K562 (cell line): ENCODE measurements around the gene MYO1B. TPM values are rescaled to one million over a fixed set of nuclear protein-coding genes. Genes with fewer than 3 reads are reported as not detected.

Experiments
- ATAC-seq: fragments of 200-7000 bp; cut with Tn5 transposase; 3 replicates; pipeline ENCODE4 v1.9.1; 2020; ENCODE audit warnings: moderate library complexity
- BruUV-seq: library from RNA; stranded (reverse); fragments of 400-500 nt; replicated peaks from 2 replicates; lab custom pipeline; 2021; lab: Mats Ljungman, UMichigan
- CTCF ChIA-PET: fragments of 300-600 bp; formaldehyde crosslinking; extraction: SDS; loops from one replicate; lab custom pipeline; 2021; ENCODE audit warnings: low intra/inter-chr PET ratio; lab: Yijun Ruan, JAX
- POLR2A ChIA-PET: fragments of 300-600, 350-650 bp; sonication (Branson Sonifier 250); formaldehyde crosslinking; extraction: SDS; loops from one replicate; lab custom pipeline; 2021; ENCODE audit warnings: antibody characterized with exemption, inconsistent platforms; lab: Yijun Ruan, JAX
- DNase-seq, 4 experiments: peaks; one replicate each; pipeline versions ENCODE4 v3.0.0 to v3.0.0-alpha.2; 2011 to 2018; ENCODE audit warnings: low spot score in 3 of 4, mixed read lengths in 3 of 4; ENCODE audit errors: extremely low read depth in 1 of 4
- FAIRE-seq: peaks from 2 replicates; lab custom pipeline; 2011; peaks lifted over from hg19 to GRCh38; lab: Jason Lieb, UNC
- H2AFZ ChIP-seq: 2 replicates; pipeline ENCODE4 v1.6.0; 2011; ENCODE audit warnings: low read depth, low read length, control low read depth, inconsistent platforms
- H3K27ac ChIP-seq: fragments of 200-600 bp; 3 replicates; pipeline ENCODE4 v1.8.0; 2011; ENCODE audit warnings: low read depth, mild to moderate bottlenecking, control low read depth, inconsistent platforms, low read length, moderate library complexity, mixed read lengths; ENCODE audit errors: extremely low read depth
- H3K27me3 ChIP-seq, 2 experiments: fragments of 300-600 bp in 1 of 2; 2 replicates in 1 of 2; 3 replicates in 1 of 2; pipeline versions ENCODE4 v1.6.0 to v1.8.0; 2011; ENCODE audit warnings: inconsistent platforms in 2 of 2, low read length in 2 of 2, mild to moderate bottlenecking in 1 of 2, mixed read lengths in 1 of 2, moderate library complexity in 1 of 2; ENCODE audit not compliant: control insufficient read depth in 2 of 2, insufficient read depth in 2 of 2
- H3K36me3 ChIP-seq: fragments of 300-600 bp; 3 replicates; pipeline ENCODE4 v1.8.0; 2011; ENCODE audit warnings: mild to moderate bottlenecking, low read length, inconsistent platforms; ENCODE audit not compliant: control insufficient read depth, insufficient read depth
- H3K4me1 ChIP-seq, 2 experiments: fragments of 200-600 bp in 1 of 2; replicated peaks in 1 of 2; 2 replicates in 1 of 2; 3 replicates in 1 of 2; pipeline versions ENCODE4 v1.5.1 to v1.8.0; 2011; ENCODE audit warnings: inconsistent platforms in 2 of 2, low read length in 2 of 2, mild to moderate bottlenecking in 1 of 2, mixed read lengths in 1 of 2, moderate library complexity in 1 of 2; ENCODE audit not compliant: control insufficient read depth in 2 of 2, insufficient read depth in 2 of 2
- H3K4me2 ChIP-seq: 2 replicates; pipeline ENCODE4 v1.6.1; 2011; ENCODE audit warnings: low read length, control low read depth, inconsistent platforms, mixed read lengths; ENCODE audit not compliant: insufficient read depth
- H3K4me3 ChIP-seq: fragments of 200-600 bp; sonication (generic), shearing (Covaris generic); 2 replicates; pipeline ENCODE4 v1.5.1; 2016; ENCODE audit warnings: control low read depth, inconsistent platforms
- H3K79me2 ChIP-seq: fragments of 200-600 bp; 3 replicates; pipeline ENCODE4 v1.8.0; 2011; ENCODE audit warnings: low read length, inconsistent platforms; ENCODE audit not compliant: control insufficient read depth, insufficient read depth
- H3K9ac ChIP-seq, 2 experiments: 2 replicates each; pipeline versions ENCODE4 v1.6.0 to v1.6.1; 2011; ENCODE audit warnings: low read depth in 2 of 2, low read length in 2 of 2, control low read depth in 1 of 2, inconsistent platforms in 1 of 2, mild to moderate bottlenecking in 1 of 2, mixed read lengths in 1 of 2; ENCODE audit not compliant: insufficient read depth in 1 of 2
- H3K9me1 ChIP-seq: one replicate; pipeline ENCODE4 v1.6.0; 2011; ENCODE audit warnings: inconsistent platforms, mild to moderate bottlenecking, low read length, moderate library complexity; ENCODE audit not compliant: control insufficient read depth, insufficient read depth
- H3K9me3 ChIP-seq: replicated peaks from 2 replicates; pipeline ENCODE4 v1.5.1; 2011; ENCODE audit warnings: low read depth, low read length, inconsistent platforms; ENCODE audit not compliant: control insufficient read depth, insufficient read depth
- H4K20me1 ChIP-seq: replicated peaks from 2 replicates; pipeline ENCODE4 v1.6.1; 2011; ENCODE audit warnings: low read length, inconsistent platforms, mixed read lengths; ENCODE audit not compliant: control insufficient read depth, insufficient read depth
- BCOR ChIP-seq: fragments of 450-650 bp; IDR thresholded peaks from 2 replicates; pipeline ENCODE4 v1.6.1; 2016
- FOSL1 ChIP-seq: fragments of 200-800 bp; sonication (Bioruptor generic); conservative IDR thresholded peaks from 2 replicates; pipeline ENCODE4 v1.6.1; 2016; ENCODE audit warnings: missing genetic modification characterization, missing compliant biosample characterization
- PHTF2 ChIP-seq: fragments of 250-450 bp; sonication (Bioruptor Pico); IDR thresholded peaks from 2 replicates; pipeline ENCODE4 v1.5.0; 2021; ENCODE audit warnings: mild to moderate bottlenecking
- POLR2B ChIP-seq: fragments of 450-650 bp; IDR thresholded peaks from 2 replicates; pipeline ENCODE4 v1.6.1; 2018; ENCODE audit warnings: low read depth; ENCODE audit not compliant: partially characterized antibody
- RAD21 ChIP-seq, 2 experiments: fragments of 250-450 bp in 1 of 2; fragments of 450-650 bp in 1 of 2; sonication (Bioruptor Pico) in 1 of 2; formaldehyde crosslinking in 1 of 2; IDR thresholded peaks in 1 of 2; conservative IDR thresholded peaks in 1 of 2; 2 replicates each; pipeline versions ENCODE4 v1.4.0 to v1.8.0; 2020 to 2022; ENCODE audit warnings: mild to moderate bottlenecking in 2 of 2, moderate library complexity in 1 of 2
- RHOXF2B ChIP-seq: fragments of 250-450 bp; sonication (Bioruptor Pico); conservative IDR thresholded peaks from 2 replicates; pipeline ENCODE4 v1.5.1; 2021
- SETDB1 ChIP-seq: IDR thresholded peaks from one replicate; pipeline ENCODE4 v1.6.1; 2012; ENCODE audit warnings: low read length, control low read depth, inconsistent platforms
- SP1 ChIP-seq: sonication (generic); formaldehyde crosslinking; IDR thresholded peaks from 2 replicates; pipeline ENCODE4 v1.8.1; 2022; ENCODE audit warnings: mild to moderate bottlenecking, missing genetic modification reagents
- TCF3 ChIP-seq: sonication (generic); formaldehyde crosslinking; IDR thresholded peaks from 2 replicates; pipeline ENCODE4 v1.4.0; 2020; ENCODE audit warnings: mild to moderate bottlenecking, missing genetic modification reagents
- TFAP4 ChIP-seq: sonication (generic); formaldehyde crosslinking; IDR thresholded peaks from 2 replicates; pipeline ENCODE4 v1.8.0; 2022; ENCODE audit warnings: missing genetic modification reagents, mild to moderate bottlenecking, moderate library complexity, borderline replicate concordance
- ZNF561 ChIP-seq: fragments of 450-650 bp; formaldehyde crosslinking; conservative IDR thresholded peaks from 2 replicates; pipeline ENCODE4 v1.4.0; 2020; ENCODE audit warnings: mild to moderate bottlenecking, moderate library complexity
- ZNF586 ChIP-seq: fragments of 450-650 bp; formaldehyde crosslinking; conservative IDR thresholded peaks from 2 replicates; pipeline ENCODE4 v1.4.0; 2020; ENCODE audit warnings: mild to moderate bottlenecking, moderate library complexity
- ZSCAN29 ChIP-seq: fragments of 450-650 bp; IDR thresholded peaks from 2 replicates; pipeline ENCODE4 v1.6.1; 2017
- WGBS: fragments of 100-300 bp; shearing (Covaris generic); methylation state at CpG from one replicate; pipeline ENCODE4 v1.1.6; 2016; ENCODE audit warnings: low coverage, mixed read lengths; ENCODE audit not compliant: insufficient coverage; ENCODE audit errors: missing lambda C conversion rate; 5-methylcytosine and 5-hydroxymethylcytosine counted together
- in situ Hi-C: fragments of 300-500 bp; cut with MboI; formaldehyde crosslinking; loops from 4 replicates; pipeline ENCODE4 v1.15.0; 2018; ENCODE audit warnings: inconsistent platforms, mixed read lengths
- intact Hi-C: fragments of 100-400 bp; cut with micrococcal nuclease; formaldehyde crosslinking; loops from 2 replicates; pipeline ENCODE4 v1.14.2; 2022
- polyA plus RNA-seq, 8 experiments: library from polyadenylated mRNA; depleted of rRNA in 4 of 8; stranded (reverse) in 5 of 8; unstranded in 3 of 8; fragments of >200 nt; fragmentation: Nextera tagmentation in 2 of 8; fragmentation: Illumina TruSeq in 1 of 8; extraction: Ambion mirVana in 2 of 8; extraction: Trizol in 1 of 8; gene quantifications; 2 replicates each; pipeline versions ENCODE4 v1.2.1 to v1.2.3, GENCODE V29; 2011 to 2014; ENCODE audit warnings: inconsistent platforms in 1 of 8, missing spikeins in 1 of 8
- total RNA-seq, 7 experiments: library from RNA; depleted of rRNA in 6 of 7; stranded (reverse); fragments of >200 nt in 6 of 7; fragmentation: Illumina TruSeq in 2 of 7; extraction: Trizol in 2 of 7; gene quantifications; 2 replicates each; pipeline versions ENCODE4 v1.2.1 to v1.2.3, GENCODE V29; 2011 to 2021; ENCODE audit warnings: low replicate concordance in 1 of 7

The MYO1B gene
- total and polyA plus RNA-seq, 9 of the 15 experiments (the other 6 are each of a cell fraction or from before 2014, with no cell fraction given): 0.04 to 0.33 (median 0.20) TPM; not detected in 5

- CTCF ChIA-PET: no interaction called here
- no peak overlapping the region for H3K4me3 ChIP-seq
- BruUV-seq: no TSS peak
- no peaks in the 10 kb centered on the region for H3K79me2 ChIP-seq
- in situ Hi-C loops (no loop called here), intact Hi-C loops (no loop called here)
- no peak for DNase-seq
- POLR2A ChIA-PET: no interaction called here
- no peak overlapping the region for H3K9ac ChIP-seq
- no peak overlapping the region for H3K27ac ChIP-seq
- peaks cover 0 to 12% of the 10 kb centered on the region in 2 experiments; a peak in 1 of 5 replicates for H3K4me1 ChIP-seq
- no peak overlapping the region for H3K4me2 ChIP-seq
- H3K36me3 ChIP-seq: no peaks in the 10 kb centered on the region
- WGBS: 55% methylated on average over 2 of the region's 2 CpGs
- H3K9me1 ChIP-seq: no peaks in the 10 kb centered on the region
- no peaks in the 10 kb centered on the region for H3K9me3 ChIP-seq
- no peaks in the 10 kb centered on the region for H3K27me3 ChIP-seq
- no peak overlapping the region for H2AFZ ChIP-seq
- no peak for ATAC-seq
- TF ChIP-seq SETDB1: no peak
- no peaks in the 10 kb centered on the region for H4K20me1 ChIP-seq
- no peak for FAIRE-seq
These were observed 854 bp upstream of the MYO1B start for GRCh38 chr2:191244350-191244749.

DNA sequence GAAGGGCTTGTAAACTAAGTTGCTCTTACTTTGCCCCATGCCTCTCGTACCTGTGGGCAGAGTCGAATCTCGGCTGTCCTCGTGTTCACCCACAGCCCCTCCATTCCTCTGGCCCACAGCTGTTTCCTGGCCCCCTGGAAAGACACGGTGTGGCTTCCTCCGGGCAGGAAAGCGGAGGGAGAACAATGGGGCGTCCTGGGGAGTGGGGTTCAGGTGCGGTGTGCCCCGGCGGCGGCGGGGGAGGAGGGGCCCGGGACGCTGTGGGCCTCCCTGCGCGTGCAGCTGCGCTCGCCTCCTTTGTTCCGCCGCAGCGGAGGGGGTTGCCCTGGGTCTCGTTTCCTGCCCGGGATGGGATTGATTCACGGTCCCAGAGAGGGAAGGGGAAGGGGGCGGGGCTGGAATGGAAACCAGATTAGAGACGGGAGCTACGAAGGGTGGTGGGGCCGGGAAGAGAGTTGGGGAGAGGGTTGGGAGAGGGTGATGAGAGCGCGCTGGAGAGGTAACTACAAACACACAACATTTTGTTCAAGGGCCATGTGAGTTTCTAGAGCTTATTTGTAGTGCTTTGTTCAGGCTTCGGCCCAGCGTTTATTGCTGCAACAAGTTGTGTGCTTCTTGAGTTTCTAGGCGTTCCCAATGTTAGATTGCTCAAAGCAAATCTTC, 796 bp downstream of the MYO1B start:
- no peak overlapping the region for H2AFZ ChIP-seq
- in situ Hi-C loops: no loop called here
- BruUV-seq: no TSS peak
- DNase-seq (no peak), ATAC-seq (no peak), FAIRE-seq (no peak)
- intact Hi-C loops: no loop called here
- H3K36me3 ChIP-seq: no peaks in the 10 kb centered on the region
- H3K9me3 ChIP-seq: no peaks in the 10 kb centered on the region
- whole genome bisulfite sequencing: 46% methylated on average over 3 of the region's 34 CpGs
- no peak overlapping the region for H3K4me3 ChIP-seq
- no peak overlapping the region for H3K9ac ChIP-seq
- no peak overlapping the region for H3K27ac ChIP-seq
- no peaks in the 10 kb centered on the region for H3K27me3 ChIP-seq
- no peaks in the 10 kb centered on the region for H3K9me1 ChIP-seq
- CTCF ChIA-PET: no interaction called here
- H3K4me1 ChIP-seq: peaks cover 0 to 12% of the 10 kb centered on the region in 2 experiments; a peak in 1 of 5 replicates
- H3K79me2 ChIP-seq: no peaks in the 10 kb centered on the region
- H3K4me2 ChIP-seq: no peak overlapping the region
- H4K20me1 ChIP-seq: no peaks in the 10 kb centered on the region
- POLR2A ChIA-PET: interaction anchor here (0.5 kb wide), 1 partner anchor 11 kb away, joined by 4 read pairs; no protein-coding TSS in a partner anchor
- TF ChIP-seq TCF3: no peak
- no peak for TF ChIP-seq ZNF561 (CRISPR knock-in tag)
- TF ChIP-seq ZSCAN29: no peak
- TF ChIP-seq RHOXF2B (CRISPR knock-in tag): no peak
- no peak for TF ChIP-seq TFAP4
- no peak for TF ChIP-seq PHTF2 (CRISPR knock-in tag)
- TF ChIP-seq RAD21 (CRISPR knock-in tag; conservative IDR thresholded peaks at IDR 0.05 in 1 of 2, IDR thresholded peaks at IDR 0.05 in 1 of 2): no peak
- no peak for TF ChIP-seq ZNF586 (CRISPR knock-in tag)
- TF ChIP-seq BCOR: no peak
- TF ChIP-seq POLR2B: no peak
- no peak for TF ChIP-seq FOSL1
- no peak for TF ChIP-seq SP1 (CRISPR knock-in tag)
